Measurements from ENCODE around the gene TSPEAR.
"Not testable (repeated sequence)": the region's sequence is repeated elsewhere in the genome, so short reads cannot be mapped to it uniquely, and the experiment has no call there.

The TSPEAR gene

GRCh38 chr21:44551340-44551961 is 159.9 kb downstream of the TSPEAR start, which contains the start of gene KRTAP10-2:
Gene KRTAP10-2 (minus strand): TSS chr21:44551505. CDS start chr21:44551458, 47 bp downstream.
- no peak for TF ChIP-seq CTCF (conservative IDR thresholded peaks at IDR 0.05)
- no peak within 1 kb of the TSS for H3K27ac ChIP-seq

GRCh38 chr21:44550807-44551206 is 160.6 kb downstream of the TSPEAR start:
- H3K27ac ChIP-seq: no peak overlapping the region
- no peak for TF ChIP-seq CTCF (conservative IDR thresholded peaks at IDR 0.05)

GRCh38 chr21:44550285-44550684 is 161.1 kb downstream of the TSPEAR start:
- not testable (repeated sequence) for H3K27ac ChIP-seq

GRCh38 chr21:44549525-44550211 is 161.7 kb downstream of the TSPEAR start:
- H3K27ac ChIP-seq: no peak overlapping the region
- no peak for TF ChIP-seq CTCF (conservative IDR thresholded peaks at IDR 0.05)

- H3K27ac ChIP-seq: no peak overlapping the region
- TF ChIP-seq CTCF (conservative IDR thresholded peaks at IDR 0.05): no peak
These were observed 162.4 kb downstream of the TSPEAR start for GRCh38 chr21:44548922-44549321.

- no peak overlapping the region for H3K27ac ChIP-seq
- TF ChIP-seq CTCF (conservative IDR thresholded peaks at IDR 0.05): no peak
These were observed 163.0 kb downstream of the TSPEAR start for GRCh38 chr21:44548381-44548780.

- no peak for TF ChIP-seq CTCF (conservative IDR thresholded peaks at IDR 0.05)
- H3K27ac ChIP-seq: no peak overlapping the region
These were observed 163.6 kb downstream of the TSPEAR start for GRCh38 chr21:44547656-44548331.
